GM23248 (cell line): ENCODE results near the gene CCDC194. TPM values are rescaled to one million over a fixed set of nuclear protein-coding genes. Genes with fewer than 3 reads are reported as not detected.

Source experiments
- DNase-seq: peaks from one replicate; pipeline ENCODE4 v3.0.0-alpha.2; 2015
- H2AFZ ChIP-seq: fragments of 200-600 bp; sonication (generic); 2 replicates; pipeline ENCODE4 v1.6.1; 2016; ENCODE audit warnings: antibody characterized with exemption
- H3F3A ChIP-seq: fragments of 200-600 bp; sonication (generic); 2 replicates; pipeline ENCODE4 v1.6.1; 2016; ENCODE audit warnings: mild to moderate bottlenecking, antibody characterized with exemption, mixed run types; ENCODE audit not compliant: insufficient read depth
- H3K27ac ChIP-seq: fragments of 200-600 bp; sonication (generic); 2 replicates; pipeline ENCODE4 v1.5.1; 2016; ENCODE audit warnings: mild to moderate bottlenecking
- H3K27me3 ChIP-seq: fragments of 200-600 bp; sonication (generic); replicated peaks from 2 replicates; pipeline ENCODE4 v1.6.1; 2016; ENCODE audit warnings: mild to moderate bottlenecking; ENCODE audit not compliant: insufficient read depth
- H3K36me3 ChIP-seq: fragments of 200-600 bp; sonication (generic); 2 replicates; pipeline ENCODE4 v1.6.1; 2016; ENCODE audit warnings: low read depth, mild to moderate bottlenecking
- H3K4me1 ChIP-seq: fragments of 200-600 bp; sonication (generic); 2 replicates; pipeline ENCODE4 v1.6.1; 2016; ENCODE audit warnings: mild to moderate bottlenecking; ENCODE audit not compliant: insufficient read depth
- H3K4me2 ChIP-seq: fragments of 200-600 bp; sonication (generic); one replicate; pipeline ENCODE4 v1.6.1; 2016; ENCODE audit warnings: mild to moderate bottlenecking; ENCODE audit not compliant: unreplicated experiment
- H3K4me3 ChIP-seq: fragments of 200-600 bp; sonication (generic); 2 replicates; pipeline ENCODE4 v1.5.1; 2016; ENCODE audit warnings: mild to moderate bottlenecking
- H3K79me2 ChIP-seq: fragments of 200-600 bp; sonication (generic); 2 replicates; pipeline ENCODE4 v1.6.1; 2016; ENCODE audit warnings: mild to moderate bottlenecking; ENCODE audit not compliant: insufficient read depth
- H3K9ac ChIP-seq: fragments of 200-600 bp; sonication (generic); 2 replicates; pipeline ENCODE4 v1.6.1; 2016; ENCODE audit warnings: mild to moderate bottlenecking
- H3K9me2 ChIP-seq: fragments of 200-600 bp; sonication (generic); 2 replicates; pipeline ENCODE4 v1.6.1; 2016; ENCODE audit warnings: mixed run types, mild to moderate bottlenecking, moderate library complexity; ENCODE audit not compliant: insufficient read depth
- H3K9me3 ChIP-seq: fragments of 200-600 bp; sonication (generic); one replicate; pipeline ENCODE4 v1.6.1; 2017; ENCODE audit warnings: low read depth
- H4K20me1 ChIP-seq: fragments of 200-600 bp; sonication (generic); 2 replicates; pipeline ENCODE4 v1.6.0; 2016; ENCODE audit not compliant: insufficient read depth
- EZH2 ChIP-seq: fragments of 200-600 bp; sonication (generic); IDR thresholded peaks from 2 replicates; pipeline ENCODE4 v1.6.1; 2018; ENCODE audit warnings: antibody characterized with exemption, mild to moderate bottlenecking; ENCODE audit not compliant: insufficient read depth, poor library complexity, severe bottlenecking
- EZH2phosphoT487 ChIP-seq: fragments of 200-600 bp; sonication (generic); IDR thresholded peaks from 2 replicates; pipeline ENCODE4 v1.6.1; 2018; ENCODE audit warnings: antibody characterized with exemption, moderate library complexity, mild to moderate bottlenecking, low read depth; ENCODE audit not compliant: insufficient read depth
- WGBS, 2 experiments: methylation state at CpG; one replicate each; pipeline ENCODE4 v1.1.6; 2015 to 2017; ENCODE audit warnings: low lambda C conversion rate in 2 of 2, low coverage in 1 of 2; ENCODE audit errors: missing lambda C conversion rate in 2 of 2; 5-methylcytosine and 5-hydroxymethylcytosine counted together
- in situ Hi-C: fragments of 300-500 bp; cut with MboI; formaldehyde crosslinking; loops from 2 replicates; pipeline ENCODE4 v1.15.0; 2020
- polyA plus RNA-seq: library from polyadenylated mRNA; unstranded; fragments of >200 nt; fragmentation: Nextera tagmentation; extraction: Ambion mirVana; gene quantifications from 2 replicates; pipeline ENCODE4 v1.2.1, GENCODE V29; 2016
- total RNA-seq: library from RNA; depleted of rRNA; stranded (reverse); fragments of >200 nt; shearing (Covaris generic); gene quantifications from 2 replicates; pipeline ENCODE4 v1.2.3, GENCODE V29; 2014

The CCDC194 gene
- total and polyA plus RNA-seq, 2 experiments from 2014 or later: not detected

GRCh38 chr19:17347877-17348276 is 46.1 kb downstream of the CCDC194 start:
- Histone ChIP-seq H3K4me2 (no peak overlapping the region), H3K27me3 (no peaks in the 10 kb centered on the region; the same call in 1 of the 2 replicates), H3K36me3 (no peaks in the 10 kb centered on the region), H2AFZ (no peak overlapping the region), H3K9me3 (no peaks in the 10 kb centered on the region), H4K20me1 (no peaks in the 10 kb centered on the region), H3K4me1 (no peaks in the 10 kb centered on the region), H3F3A (no peaks in the 10 kb centered on the region), H3K4me3 (no peak overlapping the region), H3K27ac (no peak overlapping the region), H3K79me2 (no peaks in the 10 kb centered on the region), H3K9me2 (no peaks in the 10 kb centered on the region), H3K9ac (no peak overlapping the region)
- in situ Hi-C loops: loop anchor here (5.0 kb wide), 1 partner anchor 34 kb away; no protein-coding TSS in a partner anchor
- DNase-seq: no peak
- 21 to 25% methylated on average over 2 of the region's 2 CpGs for WGBS, 2 experiments
- TF ChIP-seq EZH2phosphoT487: no peak
- TF ChIP-seq EZH2: no peak

- no peak for TF ChIP-seq EZH2phosphoT487
- no peak for TF ChIP-seq EZH2
- 11 to 25% methylated on average over 5 to 6 of the region's 6 CpGs for WGBS, 2 experiments
- H3K9me2 ChIP-seq: no peaks in the 10 kb centered on the region
- no peaks in the 10 kb centered on the region for H3K79me2 ChIP-seq
- H2AFZ ChIP-seq: no peak overlapping the region
- no peaks in the 10 kb centered on the region for H4K20me1 ChIP-seq
- no peaks in the 10 kb centered on the region for H3K9me3 ChIP-seq
- no peak overlapping the region for H3K27ac ChIP-seq
- H3K4me1 ChIP-seq: no peaks in the 10 kb centered on the region
- H3F3A ChIP-seq: no peaks in the 10 kb centered on the region
- no peaks in the 10 kb centered on the region; the same call in 1 of the 2 replicates for H3K27me3 ChIP-seq
- peak; percentile 38 for DNase-seq
- H3K4me2 ChIP-seq: no peak overlapping the region
- no peak overlapping the region for H3K4me3 ChIP-seq
- in situ Hi-C loops: loop anchor here (5.0 kb wide), 1 partner anchor 35 kb away; no protein-coding TSS in a partner anchor
- no peaks in the 10 kb centered on the region for H3K36me3 ChIP-seq
- H3K9ac ChIP-seq: no peak overlapping the region
Observed at GRCh38 chr19:17347361-17347760, 46.6 kb downstream of the CCDC194 start.

GRCh38 chr19:17346109-17346671 is 47.8 kb downstream of the CCDC194 start:
- Histone ChIP-seq H4K20me1 (no peaks in the 10 kb centered on the region), H3K4me2 (no peak overlapping the region), H3K27me3 (no peaks in the 10 kb centered on the region; the same call in 1 of the 2 replicates), H3K79me2 (no peaks in the 10 kb centered on the region), H3K36me3 (no peaks in the 10 kb centered on the region), H3K4me1 (no peaks in the 10 kb centered on the region), H3K4me3 (no peak overlapping the region), H2AFZ (peak overlapping the region; percentile 16; the same call in 1 of the 2 replicates), H3F3A (no peaks in the 10 kb centered on the region), H3K27ac (no peak overlapping the region), H3K9me2 (no peaks in the 10 kb centered on the region), H3K9ac (no peak overlapping the region), H3K9me3 (no peaks in the 10 kb centered on the region)
- TF ChIP-seq EZH2: no peak
- no peak for TF ChIP-seq EZH2phosphoT487
- peak; percentile 69 for DNase-seq
- in situ Hi-C loops: loop anchor here (5.0 kb wide), 1 partner anchor 36 kb away; no protein-coding TSS in a partner anchor
- 15 to 17% methylated on average over 24 of the region's 24 CpGs for WGBS, 2 experiments

DNA sequence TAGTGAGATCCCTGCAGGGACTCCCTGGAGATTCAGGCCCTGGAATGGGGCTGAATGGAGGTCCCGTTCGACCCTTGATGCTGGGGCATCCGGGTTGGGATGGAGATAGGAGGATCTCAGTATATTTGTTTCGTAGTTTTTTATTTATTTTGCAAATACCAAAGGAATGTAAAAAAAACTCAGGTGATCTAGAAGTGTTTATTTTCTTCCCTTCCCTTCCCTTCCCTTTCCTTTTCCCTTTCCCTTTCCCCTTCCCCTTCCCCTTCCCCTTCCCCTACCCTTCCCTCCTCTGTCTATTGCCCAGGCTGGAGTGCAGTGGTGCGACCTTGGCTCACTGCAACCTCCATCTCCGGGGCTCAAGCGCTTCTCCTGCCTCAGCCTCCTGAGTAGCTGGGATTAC is 52.2 kb downstream of the CCDC194 start:
- Histone ChIP-seq H3F3A (peaks cover 2% of the 10 kb centered on the region; the same call in 1 of the 2 replicates), H3K79me2 (no peaks in the 10 kb centered on the region), H3K4me3 (no peak overlapping the region), H3K9me3 (no peaks in the 10 kb centered on the region), H3K27ac (no peak overlapping the region), H3K4me1 (no peaks in the 10 kb centered on the region), H4K20me1 (no peaks in the 10 kb centered on the region), H3K4me2 (no peak overlapping the region), H3K9ac (no peak overlapping the region), H3K9me2 (no peaks in the 10 kb centered on the region), H3K36me3 (no peaks in the 10 kb centered on the region), H2AFZ (no peak overlapping the region), H3K27me3 (no peaks in the 10 kb centered on the region)
- in situ Hi-C loops: no loop called here
- WGBS, 2 experiments: 98 to 99% methylated on average over 6 to 7 of the region's 7 CpGs
- no peak for DNase-seq
- TF ChIP-seq EZH2: no peak
- no peak for TF ChIP-seq EZH2phosphoT487
